ENCODE results near the gene CASR. TPM values are rescaled to one million over a fixed set of nuclear protein-coding genes. Genes with fewer than 3 reads are reported as not detected.
"Not testable (repeated sequence)": the region's sequence is repeated elsewhere in the genome, so short reads cannot be mapped to it uniquely, and the experiment has no call there.

The CASR gene
- not detected for total RNA-seq

GRCh38 chr3:122183521-122183892 lies at the start of gene CASR:
TSS of gene CASR (plus strand) at chr3:122183668. CDS start at chr3:122254190, 70,522 bp downstream.
- no peak for DNase-seq (ENCODE audit: low spot score in 2 of 2)
- Mint-ChIP-seq H3K9me3 (no peaks in the 10 kb centered on the region), H3K36me3 (peaks cover 0 to 8% of the 10 kb centered on the region in 2 donors), H3K27ac (no peak within 1 kb of the TSS)
- no peak for ATAC-seq

DNA sequence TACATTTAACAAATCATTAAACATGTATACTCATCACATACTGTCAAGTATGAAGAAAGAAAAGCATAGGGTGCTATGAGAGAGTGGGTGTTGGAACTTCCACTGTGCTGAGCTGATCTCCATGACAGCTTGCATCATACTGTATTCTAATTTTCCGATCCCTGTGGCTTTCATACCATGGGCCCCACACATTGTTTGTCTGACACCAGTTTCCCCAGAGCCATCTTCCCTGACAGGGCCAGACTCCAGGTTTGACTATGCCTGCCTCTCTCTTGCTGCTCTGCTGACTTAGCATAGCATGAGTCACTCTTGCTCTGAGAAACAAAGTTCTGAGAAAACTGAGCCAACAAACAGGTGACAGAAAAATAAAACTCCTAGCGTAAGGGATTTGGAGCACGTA lies 37.0 kb upstream of the CASR start:
- H3K9me3 Mint-ChIP-seq: peaks cover 4 to 21% of the 10 kb centered on the region in 2 donors
- DNase-seq (ENCODE audit: low spot score in 2 of 2) (peak; percentile 66 to 71), ATAC-seq (peak; percentile 97 to 99)
- H3K27ac Mint-ChIP-seq: peak overlapping the region in 1 of 2 donors; percentile 96
- H3K36me3 Mint-ChIP-seq: peaks cover 9 to 22% of the 10 kb centered on the region in 2 donors

DNA sequence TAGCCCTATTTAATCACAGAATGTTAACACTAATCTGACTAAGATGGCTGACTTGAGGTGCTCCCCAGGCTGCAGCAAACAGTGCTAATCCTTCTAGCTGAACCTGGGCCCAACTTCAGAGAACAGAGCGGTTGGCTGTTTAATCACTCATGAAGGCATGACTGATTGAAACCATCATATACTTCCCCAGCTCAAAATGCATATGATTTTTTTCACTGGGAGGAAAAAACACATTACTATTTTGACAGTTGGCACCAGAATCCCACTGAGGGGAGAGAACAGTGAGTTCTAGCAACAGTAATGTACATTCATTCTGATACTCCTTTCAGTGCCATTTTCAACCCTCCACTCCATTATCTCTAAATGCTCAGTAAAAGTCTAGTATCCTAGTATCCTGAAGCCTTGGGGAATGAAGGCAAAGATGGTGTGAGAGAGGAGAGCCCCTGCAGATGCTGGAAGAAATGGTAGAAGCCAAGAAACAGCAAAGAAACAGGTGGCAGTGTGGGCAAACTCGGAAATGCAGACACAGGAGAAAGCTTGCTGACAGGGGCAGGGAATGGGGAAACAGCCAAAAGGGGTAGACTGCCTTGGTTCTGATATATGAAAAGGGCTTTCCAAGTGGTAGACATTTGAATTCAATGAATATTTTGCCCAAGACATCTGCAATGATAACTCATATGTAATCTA lies 34.4 kb upstream of the CASR start:
- DNase-seq (ENCODE audit: low spot score in 2 of 2): no peak
- Mint-ChIP-seq H3K27ac (no peak overlapping the region), H3K9me3 (peaks cover under 1 to 16% of the 10 kb centered on the region in 2 donors), H3K36me3 (peaks cover 5 to 17% of the 10 kb centered on the region in 2 donors)
- peak in 1 of 2 donors; percentile 12 for ATAC-seq

- H3K9me3 Mint-ChIP-seq: peaks cover 21 to 28% of the 10 kb centered on the region in 2 donors
- DNase-seq (ENCODE audit: low spot score in 2 of 2) (no peak), ATAC-seq (no peak)
- H3K36me3 Mint-ChIP-seq: peaks cover 17 to 31% of the 10 kb centered on the region in 2 donors
- no peak overlapping the region for H3K27ac Mint-ChIP-seq
Measured at GRCh38 chr3:122151480-122151879, 32.0 kb upstream of the CASR start.

- Mint-ChIP-seq H3K36me3 (peaks cover 12 to 14% of the 10 kb centered on the region in 2 donors), H3K9me3 (peaks cover 18 to 21% of the 10 kb centered on the region in 2 donors)
- H3K27ac Mint-ChIP-seq; DNase-seq (ENCODE audit: low spot score in 2 of 2); ATAC-seq: not testable (repeated sequence)
Measured at GRCh38 chr3:122164983-122165382, 18.5 kb upstream of the CASR start.

DNA sequence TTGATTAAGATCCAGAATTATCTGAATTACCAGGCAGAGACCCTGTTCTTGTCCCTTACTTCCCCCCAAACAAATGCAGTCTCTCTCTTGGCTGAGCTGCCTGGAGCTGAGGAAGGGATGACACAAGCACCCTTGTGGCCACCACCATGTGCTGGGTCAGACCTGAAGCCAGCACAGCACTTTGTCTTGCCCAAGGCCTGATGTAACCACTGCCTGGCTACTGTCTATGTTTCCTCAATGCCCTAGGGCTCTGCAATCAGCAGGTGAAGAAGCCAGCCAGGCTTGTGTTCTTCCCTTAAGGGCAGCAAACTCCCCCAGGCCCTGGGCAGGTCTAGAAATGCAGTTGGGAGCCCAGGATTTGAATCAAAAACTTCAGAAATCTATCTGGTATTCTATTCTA lies 15.8 kb upstream of the CASR start:
- peaks cover 7 to 14% of the 10 kb centered on the region in 2 donors for H3K36me3 Mint-ChIP-seq
- peaks cover 8 to 14% of the 10 kb centered on the region in 2 donors for H3K9me3 Mint-ChIP-seq
- no peak for ATAC-seq
- peak overlapping the region in 1 of 2 donors; percentile 67 for H3K27ac Mint-ChIP-seq
- no peak for DNase-seq (ENCODE audit: low spot score in 2 of 2)

- Mint-ChIP-seq H3K27ac (no peak overlapping the region), H3K36me3 (peaks cover 7 to 14% of the 10 kb centered on the region in 2 donors), H3K9me3 (peaks cover 8 to 14% of the 10 kb centered on the region in 2 donors)
- DNase-seq (ENCODE audit: low spot score in 2 of 2) (no peak), ATAC-seq (no peak)
Measured at GRCh38 chr3:122168044-122168443, 15.4 kb upstream of the CASR start.

- Mint-ChIP-seq H3K27ac (no peak overlapping the region), H3K9me3 (peaks cover 8 to 14% of the 10 kb centered on the region in 2 donors), H3K36me3 (peaks cover 7 to 14% of the 10 kb centered on the region in 2 donors)
- ATAC-seq: no peak
- no peak for DNase-seq (ENCODE audit: low spot score in 2 of 2)
Measured at GRCh38 chr3:122169911-122170310, 13.6 kb upstream of the CASR start.

DNA sequence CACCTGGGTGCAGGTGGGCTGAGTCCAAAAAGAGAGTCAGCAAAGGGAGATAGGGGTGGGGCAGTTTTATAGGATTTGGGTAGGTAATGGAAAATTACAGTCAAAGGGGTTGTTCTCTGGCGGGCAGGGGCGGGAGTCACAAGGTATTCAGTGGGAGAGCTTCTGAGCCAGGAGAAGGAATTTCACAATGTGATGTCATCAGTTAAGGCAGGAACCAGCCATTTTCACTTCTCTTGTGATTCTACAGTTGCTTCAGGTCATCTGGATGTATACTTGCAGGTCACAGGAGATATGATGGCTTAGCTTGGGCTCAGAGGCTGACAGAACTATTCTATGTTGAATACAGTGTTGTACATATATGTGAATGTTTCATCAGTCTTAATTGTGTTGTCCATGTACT lies 12.1 kb upstream of the CASR start:
- peaks cover 8 to 11% of the 10 kb centered on the region in 2 donors for H3K9me3 Mint-ChIP-seq
- ATAC-seq; DNase-seq (ENCODE audit: low spot score in 2 of 2); H3K27ac Mint-ChIP-seq: not testable (repeated sequence)
- H3K36me3 Mint-ChIP-seq: peaks cover 12 to 13% of the 10 kb centered on the region in 2 donors

DNA sequence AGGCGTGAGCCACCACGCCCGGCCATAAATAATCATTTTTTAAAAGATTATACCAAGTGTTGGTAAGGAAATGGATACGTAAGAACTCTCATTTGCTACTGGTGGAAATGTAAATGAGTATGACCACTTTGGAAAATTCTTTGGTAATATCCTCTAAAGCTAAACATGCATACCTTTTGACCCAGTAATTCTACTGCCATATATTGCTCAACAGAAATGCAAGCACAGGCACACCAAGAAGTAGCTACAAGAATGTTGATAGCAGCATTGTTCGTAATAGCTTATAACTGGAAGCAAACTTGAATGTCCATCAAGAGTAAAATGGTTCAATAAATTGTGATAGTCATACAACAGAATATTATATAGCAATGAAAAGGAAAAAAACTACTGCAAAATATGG lies 4.8 kb upstream of the CASR start:
- Mint-ChIP-seq H3K9me3 (no peaks in the 10 kb centered on the region), H3K27ac (no peak overlapping the region), H3K36me3 (peaks cover 0 to 13% of the 10 kb centered on the region in 2 donors)
- ATAC-seq: no peak
- no peak for DNase-seq (ENCODE audit: low spot score in 2 of 2)

DNA sequence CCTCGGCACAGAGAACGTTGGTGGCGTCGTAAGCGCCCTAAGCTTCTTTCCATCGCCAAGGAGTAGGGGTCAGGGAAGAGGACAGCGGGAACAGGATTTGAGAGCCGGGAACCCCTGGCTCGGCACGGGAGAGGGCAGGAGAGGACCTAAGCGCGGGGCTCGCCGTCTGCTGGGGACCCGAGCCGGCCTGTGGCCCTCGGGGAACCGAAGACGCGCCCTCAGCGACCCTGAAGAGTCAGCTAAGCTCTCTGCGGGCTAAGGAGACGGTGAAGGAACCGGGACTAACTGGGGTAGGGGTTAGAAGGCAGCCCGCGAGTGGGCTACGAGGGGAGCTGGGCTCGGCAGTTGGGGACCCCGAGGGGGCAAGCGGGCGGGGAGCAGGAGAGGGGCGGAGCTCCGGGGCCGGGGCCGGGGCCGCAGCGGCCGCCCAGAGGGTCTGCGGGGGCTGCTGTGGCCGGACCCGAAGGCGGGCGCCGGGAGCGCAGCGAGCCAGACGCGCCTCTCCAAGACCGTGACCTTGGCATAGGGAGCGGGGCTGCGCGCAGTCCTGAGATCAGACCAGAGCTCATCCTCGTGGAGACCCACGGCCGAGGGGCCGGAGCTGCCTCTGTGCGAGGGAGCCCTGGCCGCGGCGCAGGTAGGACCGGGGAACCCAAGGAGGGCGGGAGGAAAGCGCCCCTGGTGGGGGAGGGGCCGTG lies 574 bp downstream of the CASR start:
- H3K9me3 Mint-ChIP-seq: no peaks in the 10 kb centered on the region
- no peak for DNase-seq (ENCODE audit: low spot score in 2 of 2)

GRCh38 chr3:122184591-122184929 lies 1.1 kb downstream of the CASR start:
- Mint-ChIP-seq H3K9me3 (no peaks in the 10 kb centered on the region), H3K36me3 (peaks cover 0 to 8% of the 10 kb centered on the region in 2 donors), H3K27ac (no peak overlapping the region)
- ATAC-seq (no peak), DNase-seq (ENCODE audit: low spot score in 2 of 2) (no peak)

More for the DNA sequence above, 574 bp downstream of the CASR start:
- Mint-ChIP-seq H3K36me3 (peaks cover 0 to 8% of the 10 kb centered on the region in 2 donors), H3K27ac (no peak overlapping the region)
- no peak for ATAC-seq

DNA sequence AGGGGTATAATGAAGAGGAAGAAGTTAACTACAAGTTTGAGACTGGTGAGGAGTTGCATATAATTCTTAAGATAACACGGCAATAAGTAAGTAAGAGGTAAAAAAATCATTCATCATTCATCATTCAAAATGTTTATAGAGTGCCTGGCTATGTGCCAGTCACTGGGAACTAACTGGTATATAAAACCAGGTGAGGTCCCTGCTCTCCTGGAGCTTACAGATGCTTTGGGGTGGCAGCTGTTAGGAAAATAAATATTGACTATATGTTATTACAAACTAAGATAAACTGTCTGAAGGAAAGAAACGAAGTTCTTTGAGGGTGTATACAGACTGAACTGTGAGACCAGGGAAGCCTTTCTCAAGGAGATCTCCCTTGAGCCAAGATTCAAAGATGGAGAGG lies 2.9 kb downstream of the CASR start:
- Mint-ChIP-seq H3K27ac (no peak overlapping the region), H3K9me3 (no peaks in the 10 kb centered on the region), H3K36me3 (peaks cover 0 to 8% of the 10 kb centered on the region in 2 donors)
- DNase-seq (ENCODE audit: low spot score in 2 of 2) (no peak), ATAC-seq (no peak)

DNA sequence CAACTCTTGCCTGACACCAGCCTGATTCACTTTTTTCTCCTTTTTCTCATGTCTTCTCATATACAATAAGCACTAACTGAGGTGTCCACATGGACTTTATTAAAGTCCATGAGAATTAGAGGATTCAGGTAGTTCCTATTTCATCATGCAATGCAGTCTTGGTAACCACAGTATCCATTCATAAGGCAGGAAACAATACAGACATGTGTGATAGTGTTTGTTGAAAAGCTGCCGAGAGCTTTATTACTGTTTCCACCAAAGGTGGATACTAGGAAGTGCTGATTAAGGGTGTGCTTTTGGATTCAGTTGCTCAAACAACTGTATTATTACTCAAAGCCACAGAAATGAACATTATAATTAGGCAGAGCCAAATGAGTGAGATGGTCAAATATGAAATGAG lies 5.3 kb downstream of the CASR start:
- H3K9me3 Mint-ChIP-seq: no peaks in the 10 kb centered on the region
- no peak for ATAC-seq
- H3K27ac Mint-ChIP-seq: no peak overlapping the region
- H3K36me3 Mint-ChIP-seq: peaks cover 0 to under 1% of the 10 kb centered on the region in 2 donors
- DNase-seq (ENCODE audit: low spot score in 2 of 2): no peak

GRCh38 chr3:122189357-122189756 lies 5.9 kb downstream of the CASR start:
- Mint-ChIP-seq H3K36me3 (no peaks in the 10 kb centered on the region), H3K27ac (no peak overlapping the region), H3K9me3 (no peaks in the 10 kb centered on the region)
- DNase-seq (ENCODE audit: low spot score in 2 of 2) (no peak), ATAC-seq (no peak)

DNA sequence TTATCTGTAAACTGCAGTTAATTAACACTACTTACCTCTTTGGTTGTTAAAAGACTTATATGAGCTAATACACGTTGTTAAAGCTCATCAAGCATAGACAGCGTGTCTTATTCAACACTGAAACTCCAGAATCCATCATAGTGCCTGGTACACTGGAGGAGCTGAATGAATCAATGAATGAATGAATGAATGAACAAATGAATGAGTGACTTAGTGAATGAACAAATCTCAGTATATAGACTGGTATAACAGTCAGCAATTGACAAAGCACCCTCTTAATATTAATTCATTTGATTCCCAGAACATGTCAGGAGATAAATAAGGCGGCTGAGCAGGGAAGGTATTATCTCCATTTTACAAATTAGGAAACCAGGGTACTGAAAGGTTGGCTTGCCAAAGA lies 7.1 kb downstream of the CASR start:
- Mint-ChIP-seq H3K27ac (no peak overlapping the region), H3K36me3 (no peaks in the 10 kb centered on the region), H3K9me3 (peaks cover 0 to 4% of the 10 kb centered on the region in 2 donors)
- DNase-seq (ENCODE audit: low spot score in 2 of 2) (no peak), ATAC-seq (no peak)

- Mint-ChIP-seq H3K36me3 (no peaks in the 10 kb centered on the region), H3K27ac (no peak overlapping the region), H3K9me3 (peaks cover 0 to 4% of the 10 kb centered on the region in 2 donors)
- ATAC-seq (no peak), DNase-seq (ENCODE audit: low spot score in 2 of 2) (no peak)
Measured at GRCh38 chr3:122198966-122199365, 15.5 kb downstream of the CASR start.

DNA sequence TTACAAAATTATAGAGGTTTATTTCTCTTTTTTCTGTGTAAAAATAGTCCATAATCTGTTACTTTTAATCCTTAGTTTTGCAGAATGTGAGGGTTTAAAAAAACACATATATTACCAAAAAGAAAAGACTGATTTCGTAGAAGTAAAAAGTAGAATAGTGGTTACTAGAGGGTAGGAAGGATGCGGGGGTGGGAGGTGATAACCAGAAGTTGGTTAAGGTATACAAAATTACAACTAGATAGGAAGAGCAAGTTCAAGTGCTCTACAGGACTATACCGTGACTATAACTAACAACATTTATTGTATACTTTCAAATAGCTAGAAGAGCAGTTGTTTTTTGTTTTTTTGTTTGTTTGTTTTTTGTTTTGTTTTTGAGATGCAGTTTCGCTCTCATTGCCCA lies 16.1 kb downstream of the CASR start:
- H3K36me3 Mint-ChIP-seq: no peaks in the 10 kb centered on the region
- H3K9me3 Mint-ChIP-seq: peaks cover 0 to 4% of the 10 kb centered on the region in 2 donors
- H3K27ac Mint-ChIP-seq: no peak overlapping the region
- no peak for ATAC-seq
- no peak for DNase-seq (ENCODE audit: low spot score in 2 of 2)
